WTC11 (cell line): Measurements from ENCODE around the gene SLC25A21. TPM values are rescaled to one million over a fixed set of nuclear protein-coding genes. Genes with fewer than 3 reads are reported as not detected.

ENCODE experiments used
- ATAC-seq: fragments of 200-7000 bp; cut with Tn5 transposase; 2 replicates; pipeline ENCODE4 v1.10.0; 2021; ENCODE audit warnings: mild to moderate bottlenecking, moderate library complexity
- CTCF ChIA-PET: fragments of 300-600 bp; sonication (Branson Sonifier 250); formaldehyde crosslinking; loops from one replicate; lab custom pipeline; 2021; ENCODE audit warnings: antibody characterized with exemption; lab: Charles Lee
- POLR2A ChIA-PET: fragments of 350-600 bp; sonication (Branson Sonifier 250); formaldehyde crosslinking; loops from one replicate; lab custom pipeline; 2021; ENCODE audit warnings: antibody characterized with exemption; lab: Charles Lee
- DNase-seq: peaks from one replicate; pipeline ENCODE4 v3.0.0; 2021; ENCODE audit warnings: low spot score
- H3K27ac Mint-ChIP-seq: 2 replicates; pipeline ENCODE4 v1.8.0; 2021; ENCODE audit warnings: mixed read lengths
- H3K27me3 Mint-ChIP-seq: 2 replicates; pipeline ENCODE4 v1.8.0; 2021; ENCODE audit warnings: low read depth, mild to moderate bottlenecking, moderate library complexity, mixed read lengths
- H3K36me3 Mint-ChIP-seq: 2 replicates; pipeline ENCODE4 v1.8.0; 2021; ENCODE audit warnings: mixed read lengths
- H3K4me1 Mint-ChIP-seq: 2 replicates; pipeline ENCODE4 v1.8.0; 2022; ENCODE audit warnings: mixed read lengths
- H3K4me3 Mint-ChIP-seq: 2 replicates; pipeline ENCODE4 v1.8.0; 2021; ENCODE audit warnings: mild to moderate bottlenecking, moderate library complexity, mixed read lengths
- H3K9me3 Mint-ChIP-seq: 2 replicates; pipeline ENCODE4 v1.8.0; 2021; ENCODE audit warnings: mixed read lengths
- AR ChIP-seq: fragments of 250-450 bp; sonication (Bioruptor Pico); IDR thresholded peaks from 2 replicates; pipeline ENCODE4 v1.9.0; 2021; ENCODE audit warnings: mild to moderate bottlenecking
- ARID4B ChIP-seq: sonication (generic); formaldehyde crosslinking; IDR thresholded peaks from 2 replicates; pipeline ENCODE4 v1.8.0; 2023; ENCODE audit warnings: missing genetic modification reagents, mild to moderate bottlenecking, borderline replicate concordance
- ATF2 ChIP-seq: sonication (generic); formaldehyde crosslinking; IDR thresholded peaks from 2 replicates; pipeline ENCODE4 v1.8.1; 2022; ENCODE audit warnings: low read depth, missing genetic modification reagents, borderline replicate concordance
- ATF6 ChIP-seq: sonication (generic); formaldehyde crosslinking; IDR thresholded peaks from 2 replicates; pipeline ENCODE4 v1.8.1; 2023; ENCODE audit warnings: mild to moderate bottlenecking, missing genetic modification reagents
- E2F4 ChIP-seq: sonication (generic); formaldehyde crosslinking; IDR thresholded peaks from 2 replicates; pipeline ENCODE4 v1.8.1; 2022; ENCODE audit warnings: low read depth, mild to moderate bottlenecking, moderate library complexity, missing genetic modification reagents, borderline replicate concordance
- ELF4 ChIP-seq: sonication (generic); formaldehyde crosslinking; IDR thresholded peaks from 2 replicates; pipeline ENCODE4 v1.8.1; 2022; ENCODE audit warnings: low read depth, mild to moderate bottlenecking, moderate library complexity, missing genetic modification reagents
- GRHL2 ChIP-seq: fragments of 250-450 bp; sonication (Bioruptor Pico); IDR thresholded peaks from 2 replicates; pipeline ENCODE4 v1.8.0; 2022; ENCODE audit warnings: mild to moderate bottlenecking, moderate library complexity; ENCODE audit not compliant: insufficient replicate concordance, severe bottlenecking
- IRF2 ChIP-seq: sonication (generic); formaldehyde crosslinking; IDR thresholded peaks from 2 replicates; pipeline ENCODE4 v1.8.0; 2022; ENCODE audit warnings: low read depth, missing genetic modification reagents, borderline replicate concordance
- JAZF1 ChIP-seq: fragments of 250-450 bp; sonication (Bioruptor Pico); IDR thresholded peaks from 2 replicates; pipeline ENCODE4 v1.9.0; 2021; ENCODE audit warnings: moderate library complexity, mild to moderate bottlenecking, inconsistent platforms
- JUN ChIP-seq: sonication (generic); formaldehyde crosslinking; IDR thresholded peaks from 2 replicates; pipeline ENCODE4 v1.8.0; 2023; ENCODE audit warnings: mild to moderate bottlenecking, missing genetic modification reagents
- MAX ChIP-seq: sonication (generic); formaldehyde crosslinking; IDR thresholded peaks from 2 replicates; pipeline ENCODE4 v1.8.0; 2022; ENCODE audit warnings: mild to moderate bottlenecking, missing genetic modification reagents
- MYBL2 ChIP-seq: sonication (generic); formaldehyde crosslinking; IDR thresholded peaks from 2 replicates; pipeline ENCODE4 v1.8.1; 2023; ENCODE audit warnings: mild to moderate bottlenecking, moderate library complexity, missing genetic modification reagents
- PRRX2 ChIP-seq: fragments of 250-450 bp; sonication (Bioruptor Pico); IDR thresholded peaks from 2 replicates; pipeline ENCODE4 v1.8.0; 2021; ENCODE audit warnings: mild to moderate bottlenecking
- SOX15 ChIP-seq: fragments of 250-450 bp; sonication (Bioruptor Pico); IDR thresholded peaks from 2 replicates; pipeline ENCODE4 v1.9.0; 2021; ENCODE audit warnings: mild to moderate bottlenecking
- TEAD1 ChIP-seq: sonication (generic); formaldehyde crosslinking; IDR thresholded peaks from 2 replicates; pipeline ENCODE4 v1.8.0; 2022; ENCODE audit warnings: mild to moderate bottlenecking, missing genetic modification reagents
- USF2 ChIP-seq: sonication (generic); formaldehyde crosslinking; IDR thresholded peaks from 2 replicates; pipeline ENCODE4 v1.8.1; 2023; ENCODE audit warnings: mild to moderate bottlenecking, missing genetic modification reagents, moderate library complexity
- ZBTB43 ChIP-seq: sonication (generic); formaldehyde crosslinking; IDR thresholded peaks from 2 replicates; pipeline ENCODE4 v1.8.1; 2023; ENCODE audit warnings: mild to moderate bottlenecking, missing genetic modification reagents
- ZNF219 ChIP-seq: sonication (generic); formaldehyde crosslinking; IDR thresholded peaks from 2 replicates; pipeline ENCODE4 v1.8.0; 2023; ENCODE audit warnings: missing genetic modification reagents, mild to moderate bottlenecking, borderline replicate concordance
- total RNA-seq: library from RNA; stranded (reverse); gene quantifications from 3 replicates; pipeline ENCODE4 v1.2.3, GENCODE V29; 2021

The SLC25A21 gene
- total RNA-seq, 1 experiment from 2014 or later: 8.2 TPM

GRCh38 chr14:36820901-36821300 is 351.5 kb downstream of the SLC25A21 start (continued):
- TF ChIP-seq AR (CRISPR knock-in tag) (no peak), JUN (CRISPR knock-in tag) (no peak), IRF2 (CRISPR knock-in tag) (no peak), ATF2 (CRISPR knock-in tag) (no peak), E2F4 (CRISPR knock-in tag) (no peak)

- Mint-ChIP-seq H3K9me3 (no peaks in the 10 kb centered on the region), H3K4me3 (no peak overlapping the region), H3K36me3 (no peaks in the 10 kb centered on the region), H3K27ac (no peak overlapping the region), H3K27me3 (no peaks in the 10 kb centered on the region), H3K4me1 (peaks cover 11% of the 10 kb centered on the region)
- ChIA-PET CTCF (no interaction called here), POLR2A (no interaction called here)
- no peak for DNase-seq
- no peak for ATAC-seq
- TF ChIP-seq ATF6 (CRISPR knock-in tag) (no peak), MAX (CRISPR knock-in tag) (no peak), USF2 (CRISPR knock-in tag) (no peak), MYBL2 (no peak), E2F4 (CRISPR knock-in tag) (no peak), JAZF1 (CRISPR knock-in tag) (no peak), TEAD1 (no peak), ZBTB43 (CRISPR knock-in tag) (no peak), PRRX2 (CRISPR knock-in tag) (no peak), ARID4B (no peak), ZNF219 (CRISPR knock-in tag) (no peak), ELF4 (no peak), SOX15 (no peak), GRHL2 (CRISPR knock-in tag) (no peak)
These were observed 352.2 kb downstream of the SLC25A21 start for GRCh38 chr14:36820111-36820709.
